Limb (tissue), 2 donors: ENCODE results near the gene RIBC2.
"Not testable (repeated sequence)": the region's sequence is repeated elsewhere in the genome, so short reads cannot be mapped to it uniquely, and the experiment has no call there.

Experiments
- DNase-seq, 2 donors: peaks; one replicate each; pipeline ENCODE4 v3.0.0-alpha.2; 2016; ENCODE audit errors: extremely low spot score in 2 of 2

RIBC2 gene

DNA sequence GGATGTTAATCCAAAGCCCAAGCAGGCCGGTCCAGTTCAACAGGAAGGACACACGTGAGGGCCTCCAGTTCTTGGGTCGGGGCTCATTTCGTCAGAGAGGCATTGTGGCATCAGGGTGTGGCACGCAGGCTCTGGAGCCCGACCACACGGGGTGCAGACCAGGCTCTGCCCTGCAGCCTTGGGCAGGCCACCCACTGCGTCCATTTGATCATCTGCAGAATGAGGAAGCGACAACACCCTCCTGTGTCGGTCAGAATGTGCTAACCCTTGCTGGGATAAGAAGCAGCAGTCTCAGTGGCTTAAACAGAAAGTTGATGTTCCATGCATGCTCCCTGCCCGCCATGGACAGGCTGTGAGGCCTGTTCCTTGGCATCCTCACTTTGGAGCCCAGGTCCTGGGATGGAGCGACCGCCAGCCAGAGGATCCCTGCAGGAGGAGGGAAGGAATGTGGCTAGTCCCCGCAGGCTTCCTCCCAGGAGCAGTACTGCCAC, 10.8 kb downstream of the RIBC2 start:
- DNase-seq: no peak

DNA sequence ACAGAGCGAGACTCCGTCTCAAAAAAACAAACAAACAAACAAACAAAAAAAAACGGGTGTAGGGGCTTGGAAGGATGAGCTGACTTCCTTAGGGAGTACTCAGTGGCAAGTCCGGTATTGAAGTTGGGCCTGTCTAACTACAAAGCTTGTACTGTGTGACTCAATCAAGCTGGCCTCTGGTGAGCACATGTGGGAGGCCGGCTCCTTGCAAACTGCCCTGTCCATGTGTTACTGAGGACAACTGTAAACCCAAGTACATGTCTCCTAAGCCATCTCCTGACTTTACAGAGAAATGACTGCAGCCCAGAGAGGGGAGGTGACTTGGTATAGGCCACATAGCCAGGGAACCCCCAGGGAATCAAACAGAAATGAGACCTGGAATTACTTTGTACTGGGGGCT, 11.6 kb downstream of the RIBC2 start:
- DNase-seq: no peak

GRCh38 chr22:45425531-45426265, 12.2 kb downstream of the RIBC2 start:
- no peak for DNase-seq

- no peak for DNase-seq
Measured at GRCh38 chr22:45426387-45426786, 12.9 kb downstream of the RIBC2 start.

GRCh38 chr22:45427114-45427513, 13.6 kb downstream of the RIBC2 start:
- DNase-seq: no peak

GRCh38 chr22:45428391-45429385, 15.2 kb downstream of the RIBC2 start:
- no peak for DNase-seq

DNA sequence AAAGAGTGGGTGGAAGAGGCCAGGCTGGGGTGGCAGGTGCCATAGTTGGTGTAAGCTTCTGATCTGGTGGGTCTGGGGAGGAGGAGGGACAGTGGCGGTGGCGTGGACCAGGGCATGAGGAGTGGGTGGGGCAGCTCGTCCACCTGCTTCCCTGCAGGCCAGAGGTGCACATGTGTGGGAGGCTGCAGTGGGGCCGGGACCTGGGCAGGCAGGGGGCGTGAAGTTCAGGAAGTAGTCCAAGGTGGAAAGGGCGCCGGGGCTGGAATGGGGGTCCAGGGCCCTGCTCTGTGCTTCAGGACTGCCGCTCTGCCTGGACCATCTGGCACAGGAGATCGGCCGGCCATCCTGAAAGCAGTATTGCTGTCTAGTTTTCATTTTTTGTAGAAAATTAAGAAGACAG, 15.9 kb downstream of the RIBC2 start:
- DNase-seq: no peak

DNA sequence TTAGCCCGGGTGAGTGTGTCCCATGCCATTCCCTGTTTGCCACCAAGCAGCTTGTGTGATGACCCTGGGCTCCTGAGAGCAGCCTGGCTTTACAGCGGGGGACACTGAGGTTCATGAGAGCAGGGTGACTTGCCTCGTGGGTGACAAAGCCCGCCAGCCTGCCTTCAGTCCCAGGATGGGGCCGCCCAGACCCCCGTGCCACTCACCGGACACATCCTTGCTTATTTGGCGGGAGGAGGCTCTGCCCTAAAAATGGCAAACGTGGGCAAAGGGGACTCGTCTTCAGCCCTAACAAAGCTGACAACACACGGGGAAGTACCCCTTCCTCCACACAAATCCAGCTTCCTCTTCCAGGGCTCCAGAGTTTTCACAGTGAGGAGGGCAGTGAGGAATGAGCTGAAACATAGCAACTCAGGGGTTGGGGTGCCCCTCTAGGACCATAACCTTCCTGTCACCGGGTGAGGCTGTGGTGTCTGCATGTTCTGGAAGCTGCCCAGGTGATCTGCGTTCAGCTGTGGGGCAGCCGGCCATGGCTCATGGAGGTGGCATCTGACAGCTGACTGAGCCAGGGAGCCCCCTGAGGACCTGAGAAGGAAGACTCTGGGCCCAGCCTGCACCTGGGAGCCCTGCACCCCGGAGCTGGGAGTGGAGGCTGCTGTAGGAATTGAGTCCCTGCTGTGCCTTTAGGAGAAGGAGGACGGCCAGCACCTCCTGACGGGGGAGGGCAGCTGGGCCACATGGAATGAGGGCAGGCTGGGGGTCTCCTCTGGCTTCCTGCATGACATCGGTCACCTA, 16.7 kb downstream of the RIBC2 start:
- DNase-seq: no peak

DNA sequence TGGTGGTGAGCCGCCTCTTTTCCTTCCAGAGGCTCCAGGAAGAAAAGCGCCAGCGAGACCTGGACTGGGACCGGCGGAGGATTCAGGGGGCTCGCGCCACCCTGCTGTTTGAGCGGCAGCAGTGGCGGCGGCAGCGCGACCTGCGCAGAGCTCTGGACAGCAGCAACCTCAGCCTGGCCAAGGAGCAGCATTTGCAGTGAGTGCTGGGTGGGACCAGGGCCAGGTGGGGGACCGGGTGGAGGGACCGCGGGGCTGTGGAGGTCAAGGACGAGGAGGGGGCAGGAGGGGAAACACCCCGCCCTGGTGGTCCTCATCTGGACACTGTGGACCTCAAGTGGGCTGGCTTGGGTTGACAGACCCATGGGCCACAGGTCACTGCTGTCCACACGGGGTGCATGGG, 17.4 kb downstream of the RIBC2 start:
- no peak for DNase-seq

DNA sequence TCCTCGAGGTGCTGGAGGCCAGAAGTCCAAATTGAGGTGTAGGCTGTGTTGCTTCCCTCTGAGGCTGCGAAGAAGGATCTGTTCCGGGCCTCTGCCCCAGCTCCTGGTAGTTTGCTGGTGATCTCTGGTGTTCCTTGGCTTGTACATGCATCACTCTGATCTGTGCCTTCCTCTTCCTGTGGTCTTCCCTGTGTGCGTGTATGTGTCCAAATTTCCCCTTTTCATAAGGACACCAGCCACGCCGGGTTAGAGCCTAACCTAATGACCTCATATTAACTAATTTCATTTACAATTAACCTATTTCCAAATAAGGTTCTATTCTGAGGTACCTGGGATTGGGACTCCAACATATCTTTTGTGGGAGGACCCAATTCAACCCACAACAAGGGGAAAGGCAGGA, 21.5 kb downstream of the RIBC2 start:
- no peak for DNase-seq

DNA sequence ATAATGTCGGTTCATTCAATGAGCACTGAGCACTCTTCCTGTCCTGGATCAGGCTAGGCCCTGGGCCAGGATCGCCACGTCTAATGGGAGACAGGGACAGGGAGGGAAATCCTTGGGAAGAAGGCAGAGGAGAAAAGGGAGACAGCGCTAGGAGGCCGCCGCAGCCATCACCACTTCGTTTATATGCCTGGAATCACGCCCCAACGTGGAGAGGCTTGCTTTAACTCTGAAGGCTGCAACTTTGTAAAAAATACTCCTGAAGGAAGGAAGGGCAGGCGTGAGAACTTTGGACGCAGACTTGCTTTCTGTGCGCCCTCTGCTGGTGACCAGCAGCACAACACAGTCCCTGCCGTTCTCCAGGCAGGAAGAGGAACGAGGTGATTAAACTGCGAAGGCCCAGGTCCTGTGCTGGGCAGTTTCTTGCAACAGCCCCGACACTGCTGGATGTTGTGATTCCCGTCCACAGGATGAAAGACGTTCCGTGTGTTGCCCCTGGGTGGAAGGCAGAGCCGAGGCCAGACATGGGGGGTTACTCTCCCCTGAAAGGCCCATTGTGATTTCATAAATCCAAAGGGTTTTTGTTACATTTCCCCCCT, 22.1 kb downstream of the RIBC2 start:
- peak; percentile 89 to 92 for DNase-seq

- not testable (repeated sequence) for DNase-seq
Measured at GRCh38 chr22:45436871-45437517, 23.5 kb downstream of the RIBC2 start.

DNA sequence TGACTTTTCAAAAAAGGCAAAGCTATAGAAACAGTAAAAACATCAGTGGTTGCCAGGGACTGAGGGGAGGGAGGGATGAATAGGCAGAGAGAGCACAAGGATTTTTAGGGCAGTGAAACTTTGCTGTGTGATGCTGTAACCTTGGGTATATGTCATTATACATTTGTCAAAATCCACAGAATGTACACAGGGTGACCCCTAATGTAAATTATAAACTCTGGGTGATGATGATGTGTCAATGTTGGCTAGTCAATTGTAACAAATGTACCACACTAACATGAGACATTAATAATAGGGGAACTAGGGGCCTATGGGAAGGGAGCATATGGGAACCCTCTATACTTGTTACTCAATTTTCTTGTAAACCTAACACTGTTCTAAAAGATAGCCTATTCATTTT, 24.8 kb downstream of the RIBC2 start:
- DNase-seq: no peak

GRCh38 chr22:45440688-45441087, 27.2 kb downstream of the RIBC2 start:
- not testable (repeated sequence) for DNase-seq

- DNase-seq: peak; percentile 54 to 71
Measured at GRCh38 chr22:45441138-45441537, 27.6 kb downstream of the RIBC2 start.

- DNase-seq: no peak
Measured at GRCh38 chr22:45442116-45442515, 28.6 kb downstream of the RIBC2 start.

- no peak for DNase-seq
Measured at GRCh38 chr22:45444168-45444567, 30.7 kb downstream of the RIBC2 start.

- no peak for DNase-seq
Measured at GRCh38 chr22:45445031-45445710, 31.7 kb downstream of the RIBC2 start.

- DNase-seq: no peak
Measured at GRCh38 chr22:45446216-45446615, 32.7 kb downstream of the RIBC2 start.

DNA sequence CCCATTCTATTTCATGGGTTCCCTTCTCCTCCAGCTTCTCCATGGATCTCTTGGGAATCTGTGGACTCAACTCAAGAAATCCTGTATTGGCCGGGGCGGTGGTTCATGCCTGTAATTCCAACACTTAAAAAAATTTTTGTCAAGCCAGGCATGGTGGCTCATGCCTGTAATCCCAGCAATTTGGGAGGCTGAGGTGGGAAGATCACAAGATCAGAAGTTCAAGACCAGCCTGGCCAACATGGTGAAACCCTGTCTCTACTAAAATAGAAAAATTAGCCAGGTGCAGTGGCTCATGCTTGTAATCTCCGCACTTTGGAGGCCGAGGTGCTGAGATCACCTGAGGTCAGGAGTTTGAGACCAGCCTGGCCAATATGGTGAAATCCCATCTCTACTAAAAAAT, 34.1 kb downstream of the RIBC2 start:
- DNase-seq: not testable (repeated sequence)
